ENCODE data around the gene GPR63. TPM values are rescaled to one million over a fixed set of nuclear protein-coding genes. Genes with fewer than 3 reads are reported as not detected.

Gene GPR63
- total and polyA plus RNA-seq, 7 experiments from 2014 or later, result 0.20 to 3.1 (median 0.36) TPM; not detected in 1

DNA sequence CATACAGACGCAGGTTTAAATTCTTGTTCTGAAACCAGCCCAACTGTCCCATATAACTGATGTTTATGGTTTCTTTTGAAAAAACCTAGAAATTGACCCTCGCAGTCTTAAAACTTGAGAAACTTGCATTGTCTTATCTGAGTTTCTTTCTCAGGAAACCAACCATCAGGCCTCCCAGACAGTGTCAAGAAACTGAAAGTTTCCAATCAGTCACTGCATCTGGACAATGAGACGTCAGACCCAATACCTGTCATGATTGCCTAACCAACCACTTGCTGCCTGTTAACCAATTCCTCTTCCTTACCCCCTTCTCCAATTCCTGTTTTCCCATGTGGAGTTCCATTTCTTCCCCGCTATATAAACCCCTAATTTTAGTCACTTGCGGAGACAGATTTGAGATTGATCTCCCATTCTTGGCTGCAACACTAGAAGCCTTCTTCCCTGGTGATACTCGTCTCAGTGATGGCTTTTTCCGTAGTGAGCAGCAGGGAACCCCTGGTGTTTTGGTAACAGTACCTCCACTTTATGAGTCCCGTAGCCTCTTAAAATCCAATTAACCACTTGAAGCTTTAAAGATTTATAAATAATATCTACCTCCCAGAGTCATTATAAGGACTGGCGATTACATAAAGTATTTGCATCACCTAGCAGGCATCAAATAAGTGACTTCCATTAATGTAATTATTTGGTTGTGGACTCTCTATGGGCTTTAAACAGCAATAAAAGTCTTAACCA lies 49.3 kb downstream of the GPR63 start:
- CTCF ChIA-PET, result interaction anchor here (0.6 kb wide), 1 partner anchor 52 kb away, joined by 3 read pairs; no protein-coding TSS in a partner anchor

GRCh38 chr6:96786336-96786735 lies 50.9 kb downstream of the GPR63 start:
- Histone ChIP-seq H3K9me3 (ENCODE audit: control insufficient read depth in 2 of 3, low read length in 3 of 3) (no peaks in the 10 kb centered on the region), H3K36me3 (ENCODE audit: control insufficient read depth in 2 of 3, insufficient read depth in 3 of 3, low read length in 3 of 3) (no peaks in the 10 kb centered on the region), H3K4me3 (ENCODE audit: low read length) (no peak overlapping the region), H3K27me3 (ENCODE audit: control insufficient read depth in 2 of 2, insufficient read depth in 2 of 2, low read length in 2 of 2) (no peaks in the 10 kb centered on the region), H3K27ac (ENCODE audit: low read depth, low read length) (no peak overlapping the region), H3K4me1 (ENCODE audit: control insufficient read depth in 2 of 2, insufficient read depth in 2 of 2, low read length in 2 of 2) (no peaks in the 10 kb centered on the region)
- H3K4me3 Mint-ChIP-seq, result no peak overlapping the region
- H3K4me1 Mint-ChIP-seq, result no peaks in the 10 kb centered on the region
- no peaks in the 10 kb centered on the region for H3K36me3 Mint-ChIP-seq
- no peak overlapping the region for H3K27ac Mint-ChIP-seq
- POLR2A ChIA-PET, result no interaction called here
- no peaks in the 10 kb centered on the region for H3K9me3 Mint-ChIP-seq
- intact Hi-C loops (cut with micrococcal nuclease), result no loop called here
- no peak for ATAC-seq
- no peak for DNase-seq
- CTCF ChIA-PET, result no interaction called here
- H3K27me3 Mint-ChIP-seq, result peaks cover 3 to 15% (median 7%) of the 10 kb centered on the region in 5 donors

More for the DNA sequence above, 49.3 kb downstream of the GPR63 start:
- H3K4me3 Mint-ChIP-seq, result no peak overlapping the region
- peaks cover 0 to under 1% (median 0%) of the 10 kb centered on the region in 11 donors for H3K9me3 Mint-ChIP-seq
- ATAC-seq (no peak), DNase-seq (no peak)
- no peak overlapping the region for H3K27ac ChIP-seq (ENCODE audit: low read depth, low read length)
- intact Hi-C loops (cut with micrococcal nuclease), result no loop called here
- H3K27ac Mint-ChIP-seq, result no peak overlapping the region
- no peaks in the 10 kb centered on the region for H3K4me1 Mint-ChIP-seq
- H3K27me3 ChIP-seq (ENCODE audit: control insufficient read depth in 2 of 2, insufficient read depth in 2 of 2, low read length in 2 of 2), result no peaks in the 10 kb centered on the region
- H3K4me1 ChIP-seq (ENCODE audit: control insufficient read depth in 2 of 2, insufficient read depth in 2 of 2, low read length in 2 of 2), result no peaks in the 10 kb centered on the region
- no peaks in the 10 kb centered on the region for H3K36me3 ChIP-seq (ENCODE audit: control insufficient read depth in 2 of 3, insufficient read depth in 3 of 3, low read length in 3 of 3)
- POLR2A ChIA-PET, result no interaction called here
- H3K9me3 ChIP-seq (ENCODE audit: control insufficient read depth in 2 of 3, low read length in 3 of 3), result no peaks in the 10 kb centered on the region
- no peaks in the 10 kb centered on the region for H3K36me3 Mint-ChIP-seq
- H3K4me3 ChIP-seq (ENCODE audit: low read length), result no peak overlapping the region
- peaks cover 0 to 8% (median 5%) of the 10 kb centered on the region in 5 donors for H3K27me3 Mint-ChIP-seq

GRCh38 chr6:96784650-96785049 lies 52.6 kb downstream of the GPR63 start:
- H3K36me3 Mint-ChIP-seq, result no peaks in the 10 kb centered on the region
- POLR2A ChIA-PET, result no interaction called here
- no peak for DNase-seq

GRCh38 chr6:96783307-96783706 lies 54.0 kb downstream of the GPR63 start:
- POLR2A ChIA-PET, result no interaction called here
- Mint-ChIP-seq H3K36me3 (no peaks in the 10 kb centered on the region), H3K9me3 (no peaks in the 10 kb centered on the region), H3K4me3 (no peak overlapping the region), H3K27ac (no peak overlapping the region), H3K27me3 (peaks cover 3 to 18% (median 8%) of the 10 kb centered on the region in 5 donors), H3K4me1 (no peaks in the 10 kb centered on the region)
- Histone ChIP-seq H3K4me3 (ENCODE audit: low read length) (no peak overlapping the region), H3K4me1 (ENCODE audit: control insufficient read depth in 2 of 2, insufficient read depth in 2 of 2, low read length in 2 of 2) (no peaks in the 10 kb centered on the region), H3K9me3 (ENCODE audit: control insufficient read depth in 2 of 3, low read length in 3 of 3) (no peaks in the 10 kb centered on the region), H3K36me3 (ENCODE audit: control insufficient read depth in 2 of 3, insufficient read depth in 3 of 3, low read length in 3 of 3) (no peaks in the 10 kb centered on the region), H3K27me3 (ENCODE audit: control insufficient read depth in 2 of 2, insufficient read depth in 2 of 2, low read length in 2 of 2) (no peaks in the 10 kb centered on the region), H3K27ac (ENCODE audit: low read depth, low read length) (no peak overlapping the region)
- DNase-seq, result no peak
- ATAC-seq, result no peak
- CTCF ChIA-PET, result no interaction called here
- intact Hi-C loops (cut with micrococcal nuclease), result no loop called here

More at GRCh38 chr6:96784650-96785049, 52.6 kb downstream of the GPR63 start:
- intact Hi-C loops (cut with micrococcal nuclease), result no loop called here
- H3K9me3 ChIP-seq (ENCODE audit: control insufficient read depth in 2 of 3, low read length in 3 of 3), result no peaks in the 10 kb centered on the region
- Mint-ChIP-seq H3K27me3 (peaks cover 3 to 14% (median 7%) of the 10 kb centered on the region in 5 donors), H3K4me1 (no peaks in the 10 kb centered on the region), H3K27ac (no peak overlapping the region), H3K9me3 (no peaks in the 10 kb centered on the region), H3K4me3 (no peak overlapping the region)
- CTCF ChIA-PET, result no interaction called here
- ATAC-seq, result no peak
- no peak overlapping the region for H3K4me3 ChIP-seq (ENCODE audit: low read length)
- H3K27me3 ChIP-seq (ENCODE audit: control insufficient read depth in 2 of 2, insufficient read depth in 2 of 2, low read length in 2 of 2), result no peaks in the 10 kb centered on the region
- no peaks in the 10 kb centered on the region for H3K36me3 ChIP-seq (ENCODE audit: control insufficient read depth in 2 of 3, insufficient read depth in 3 of 3, low read length in 3 of 3)
- no peaks in the 10 kb centered on the region for H3K4me1 ChIP-seq (ENCODE audit: control insufficient read depth in 2 of 2, insufficient read depth in 2 of 2, low read length in 2 of 2)
- H3K27ac ChIP-seq (ENCODE audit: low read depth, low read length), result no peak overlapping the region

- no peak for ATAC-seq
- Histone ChIP-seq H3K4me3 (ENCODE audit: low read length) (no peak overlapping the region), H3K27me3 (ENCODE audit: control insufficient read depth in 2 of 2, insufficient read depth in 2 of 2, low read length in 2 of 2) (no peaks in the 10 kb centered on the region), H3K9me3 (ENCODE audit: control insufficient read depth in 2 of 3, low read length in 3 of 3) (no peaks in the 10 kb centered on the region), H3K36me3 (ENCODE audit: control insufficient read depth in 2 of 3, insufficient read depth in 3 of 3, low read length in 3 of 3) (no peaks in the 10 kb centered on the region), H3K27ac (ENCODE audit: low read depth, low read length) (no peak overlapping the region), H3K4me1 (ENCODE audit: control insufficient read depth in 2 of 2, insufficient read depth in 2 of 2, low read length in 2 of 2) (no peaks in the 10 kb centered on the region)
- CTCF ChIA-PET, result no interaction called here
- Mint-ChIP-seq H3K27me3 (peaks cover 5 to 19% (median 8%) of the 10 kb centered on the region in 5 donors), H3K9me3 (no peaks in the 10 kb centered on the region), H3K36me3 (no peaks in the 10 kb centered on the region), H3K4me1 (no peaks in the 10 kb centered on the region), H3K27ac (no peak overlapping the region), H3K4me3 (no peak overlapping the region)
- DNase-seq, result no peak
- POLR2A ChIA-PET, result no interaction called here
- intact Hi-C loops (cut with micrococcal nuclease), result no loop called here
Observed at GRCh38 chr6:96781557-96781956, 55.7 kb downstream of the GPR63 start.

DNA sequence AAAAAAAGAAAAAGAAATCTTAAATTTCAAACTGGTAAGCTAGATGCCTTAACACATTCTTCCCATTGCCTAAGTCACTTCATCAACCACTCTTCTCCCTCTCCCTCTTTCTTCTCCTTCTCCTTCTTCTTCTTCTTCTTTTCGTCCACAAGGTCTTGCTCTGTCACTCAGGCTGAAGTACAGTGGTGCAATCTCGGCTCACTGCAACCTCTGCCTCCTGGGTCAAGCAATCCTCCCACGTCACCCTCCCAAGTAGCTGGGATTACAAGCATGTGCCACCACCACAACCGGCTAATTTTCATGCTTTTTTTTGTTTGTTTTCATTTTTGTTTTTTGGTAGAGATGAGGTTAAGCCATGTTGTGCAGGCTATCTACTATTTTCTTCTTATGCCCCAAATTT lies 60.2 kb downstream of the GPR63 start:
- ChIA-PET POLR2A (no interaction called here), CTCF (interaction anchor here (0.5 kb wide), 1 partner anchor 404 kb away, joined by 6 read pairs; no protein-coding TSS in a partner anchor)
- peaks cover 7 to 19% (median 10%) of the 10 kb centered on the region in 5 donors for H3K27me3 Mint-ChIP-seq
- H3K4me3 Mint-ChIP-seq, result no peak overlapping the region
- peaks cover 0 to 2% (median 0%) of the 10 kb centered on the region in 7 donors for H3K4me1 Mint-ChIP-seq
- no peaks in the 10 kb centered on the region for H3K4me1 ChIP-seq (ENCODE audit: control insufficient read depth in 2 of 2, insufficient read depth in 2 of 2, low read length in 2 of 2)
- H3K36me3 ChIP-seq (ENCODE audit: control insufficient read depth in 2 of 3, insufficient read depth in 3 of 3, low read length in 3 of 3), result no peaks in the 10 kb centered on the region
- H3K9me3 Mint-ChIP-seq, result peaks cover 0 to 3% (median 0%) of the 10 kb centered on the region in 11 donors
- H3K9me3 ChIP-seq (ENCODE audit: control insufficient read depth in 2 of 3, low read length in 3 of 3), result no peaks in the 10 kb centered on the region
- H3K4me3 ChIP-seq (ENCODE audit: low read length), result no peak overlapping the region
- intact Hi-C loops (cut with micrococcal nuclease), result no loop called here
- no peaks in the 10 kb centered on the region for H3K27me3 ChIP-seq (ENCODE audit: control insufficient read depth in 2 of 2, insufficient read depth in 2 of 2, low read length in 2 of 2)
- ATAC-seq, result no peak
- H3K36me3 Mint-ChIP-seq, result no peaks in the 10 kb centered on the region
- no peak overlapping the region for H3K27ac Mint-ChIP-seq
- no peak for DNase-seq
- H3K27ac ChIP-seq (ENCODE audit: low read depth, low read length), result no peak overlapping the region

Measured in naive thymus-derived CD4-positive, alpha-beta T cell (primary cell).